SK-N-SH (cell line): ENCODE data around the gene CMTM8. TPM values are rescaled to one million over a fixed set of nuclear protein-coding genes. Genes with fewer than 3 reads are reported as not detected.

Experiments
- CTCF ChIA-PET: fragments of 300-600, 350-600 bp; formaldehyde crosslinking; extraction: SDS; loops from one replicate; lab custom pipeline; 2021; lab: Yijun Ruan, JAX
- POLR2A ChIA-PET: fragments of 350-600 bp; sonication (Branson Sonifier 250); formaldehyde crosslinking; extraction: SDS; loops from one replicate; lab custom pipeline; 2020; ENCODE audit warnings: antibody characterized with exemption, inconsistent platforms; lab: Yijun Ruan, JAX
- DNase-seq: peaks from one replicate; pipeline ENCODE4 v3.0.0; 2012
- H2AFZ ChIP-seq: fragments of 200-600 bp; sonication (generic); 2 replicates; pipeline ENCODE4 v1.8.1; 2016; ENCODE audit warnings: antibody characterized with exemption, mild to moderate bottlenecking, low read depth
- H3F3A ChIP-seq: fragments of 200-600 bp; sonication (generic); replicated peaks from 2 replicates; pipeline ENCODE3; 2016; ENCODE audit warnings: antibody characterized with exemption, mild to moderate bottlenecking; ENCODE audit not compliant: insufficient read depth
- H3K27ac ChIP-seq, 2 experiments: fragments of 200-500 bp in 1 of 2; fragments of 200-600 bp in 1 of 2; sonication (Bioruptor generic) in 1 of 2; sonication (generic), shearing (Covaris generic) in 1 of 2; 2 replicates each; pipeline versions ENCODE4 v1.5.1 to v1.6.1; 2014 to 2016; ENCODE audit warnings: low read depth in 2 of 2, inconsistent platforms in 1 of 2, low read length in 1 of 2, mild to moderate bottlenecking in 1 of 2, mixed read lengths in 1 of 2
- H3K27me3 ChIP-seq: fragments of 200-600 bp; sonication (generic), shearing (Covaris generic); 2 replicates; pipeline ENCODE4 v1.6.1; 2016; ENCODE audit warnings: mixed run types; ENCODE audit not compliant: insufficient read depth
- H3K36me3 ChIP-seq, 2 experiments: fragments of 200-500 bp in 1 of 2; fragments of 200-600 bp in 1 of 2; sonication (Bioruptor generic) in 1 of 2; sonication (generic) in 1 of 2; replicated peaks in 1 of 2; 2 replicates each; pipeline versions ENCODE3 to v1.5.1; 2014 to 2016; ENCODE audit warnings: low read length in 1 of 2, mild to moderate bottlenecking in 1 of 2; ENCODE audit not compliant: insufficient read depth in 2 of 2, control insufficient read depth in 1 of 2
- H3K4me1 ChIP-seq, 2 experiments: fragments of 200-500 bp in 1 of 2; fragments of 200-600 bp in 1 of 2; sonication (Bioruptor generic) in 1 of 2; sonication (generic), shearing (Covaris generic) in 1 of 2; 2 replicates each; pipeline versions ENCODE4 v1.5.1 to v1.6.1; 2014 to 2016; ENCODE audit warnings: low read depth in 1 of 2, low read length in 1 of 2, mixed run types in 1 of 2; ENCODE audit not compliant: insufficient read depth in 2 of 2, control insufficient read depth in 1 of 2
- H3K4me2 ChIP-seq: fragments of 200-600 bp; sonication (generic), shearing (Covaris generic); 2 replicates; pipeline ENCODE4 v1.6.1; 2017; ENCODE audit warnings: mixed run types
- H3K4me3 ChIP-seq, 2 experiments: fragments of 200-500 bp in 1 of 2; fragments of 200-600 bp in 1 of 2; sonication (Bioruptor generic) in 1 of 2; sonication (generic), shearing (Covaris generic) in 1 of 2; 2 replicates each; pipeline versions ENCODE4 v1.5.1 to v1.8.1; 2014 to 2016; ENCODE audit warnings: low read depth in 2 of 2, inconsistent platforms in 1 of 2, low read length in 1 of 2, mild to moderate bottlenecking in 1 of 2, mixed read lengths in 1 of 2, moderate library complexity in 1 of 2
- H3K79me2 ChIP-seq: fragments of 200-600 bp; sonication (generic); 2 replicates; pipeline ENCODE4 v1.8.1; 2017; ENCODE audit warnings: mild to moderate bottlenecking; ENCODE audit not compliant: insufficient read depth
- H3K9ac ChIP-seq: fragments of 200-600 bp; sonication (generic); 2 replicates; pipeline ENCODE4 v1.6.1; 2017; ENCODE audit warnings: mixed run types
- H3K9me2 ChIP-seq: fragments of 200-600 bp; sonication (generic); 2 replicates; pipeline ENCODE4 v1.6.1; 2017; ENCODE audit warnings: mixed run types
- H3K9me3 ChIP-seq: fragments of 200-600 bp; sonication (generic); 2 replicates; pipeline ENCODE4 v1.6.1; 2017; ENCODE audit warnings: mixed run types, mild to moderate bottlenecking, moderate library complexity
- H4K20me1 ChIP-seq: fragments of 200-600 bp; sonication (generic); 2 replicates; pipeline ENCODE4 v1.6.1; 2017; ENCODE audit warnings: mild to moderate bottlenecking, mixed run types; ENCODE audit not compliant: insufficient read depth
- ELF1 ChIP-seq: IDR thresholded peaks from 2 replicates; pipeline ENCODE4 v1.4.0; 2012
- EZH2phosphoT487 ChIP-seq: fragments of 200-600 bp; sonication (generic); IDR thresholded peaks from 2 replicates; pipeline ENCODE4 v1.6.1; 2017; ENCODE audit warnings: low read depth, mixed run types, mild to moderate bottlenecking, antibody characterized with exemption, moderate library complexity, borderline replicate concordance
- FOXJ3 ChIP-seq: sonication (generic); formaldehyde crosslinking; IDR thresholded peaks from 2 replicates; pipeline ENCODE4 v1.5.1; 2020; ENCODE audit warnings: mild to moderate bottlenecking, missing genetic modification reagents
- GATA2 ChIP-seq: sonication (generic); formaldehyde crosslinking; IDR thresholded peaks from 2 replicates; pipeline ENCODE4 v1.5.0; 2020; ENCODE audit warnings: mild to moderate bottlenecking, missing genetic modification reagents
- MXI1 ChIP-seq: IDR thresholded peaks from 2 replicates; pipeline ENCODE4 v1.6.1; 2012; ENCODE audit warnings: mild to moderate bottlenecking, low read depth, low read length, improper control_type of control experiment
- NFIC ChIP-seq: IDR thresholded peaks from 2 replicates; pipeline ENCODE4 v1.4.0; 2012; ENCODE audit warnings: borderline replicate concordance
- POLR2AphosphoS5 ChIP-seq: IDR thresholded peaks from 2 replicates; pipeline ENCODE4 v1.6.1; 2012; ENCODE audit warnings: low read depth, low read length
- RCOR1 ChIP-seq: fragments of 150-350 bp; IDR thresholded peaks from 2 replicates; pipeline ENCODE4 v1.6.1; 2017; ENCODE audit warnings: antibody characterized with exemption, low read length
- RXRA ChIP-seq: IDR thresholded peaks from 2 replicates; pipeline ENCODE4 v1.4.0; 2012; ENCODE audit warnings: low read depth, mild to moderate bottlenecking, borderline replicate concordance
- SIN3A ChIP-seq: IDR thresholded peaks from 2 replicates; pipeline ENCODE4 v1.6.1; 2012; ENCODE audit warnings: low read depth, mild to moderate bottlenecking, low read length, moderate library complexity, borderline replicate concordance
- SMC3 ChIP-seq: IDR thresholded peaks from 2 replicates; pipeline ENCODE4 v1.6.1; 2012; ENCODE audit warnings: low read depth, low read length, improper control_type of control experiment
- TAF1 ChIP-seq: IDR thresholded peaks from 2 replicates; pipeline ENCODE4 v1.6.1; 2012; ENCODE audit warnings: low read depth, mild to moderate bottlenecking, low read length, moderate library complexity, borderline replicate concordance
- WGBS: methylation state at CpG from one replicate; pipeline ENCODE4 v1.1.6; 2017; ENCODE audit warnings: low lambda C conversion rate; 5-methylcytosine and 5-hydroxymethylcytosine counted together
- polyA plus RNA-seq, 3 experiments: library from polyadenylated mRNA; depleted of rRNA; stranded (reverse); fragments of >200 nt; gene quantifications; 2 replicates each; pipeline ENCODE4 v1.2.3, GENCODE V29; 2012
- TF ChIP-seq, protein P1 (sequence below): IDR thresholded peaks from 2 replicates; pipeline ENCODE4 v1.4.0; 2012; ENCODE audit warnings: low read depth
- TF ChIP-seq, protein P2 (sequence below): IDR thresholded peaks from 2 replicates; pipeline ENCODE4 v1.4.0; 2012; ENCODE audit warnings: low read depth, borderline replicate concordance
- TF ChIP-seq, protein P3 (sequence below): IDR thresholded peaks from 2 replicates; pipeline ENCODE4; 2012
- TF ChIP-seq, protein P4 (sequence below): IDR thresholded peaks from 2 replicates; pipeline ENCODE4 v1.4.0; 2012; ENCODE audit warnings: low read depth, borderline replicate concordance
- TF ChIP-seq, protein P5 (sequence below): fragments of 200-600 bp; sonication (generic); IDR thresholded peaks from 2 replicates; pipeline ENCODE4 v1.6.1; 2017; ENCODE audit warnings: antibody characterized with exemption, mild to moderate bottlenecking, moderate library complexity

The CMTM8 gene, protein sequence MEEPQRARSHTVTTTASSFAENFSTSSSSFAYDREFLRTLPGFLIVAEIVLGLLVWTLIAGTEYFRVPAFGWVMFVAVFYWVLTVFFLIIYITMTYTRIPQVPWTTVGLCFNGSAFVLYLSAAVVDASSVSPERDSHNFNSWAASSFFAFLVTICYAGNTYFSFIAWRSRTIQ
- 7.9 and 9.7 TPM in 2 replicates for polyA plus RNA-seq (2012; rRNA removed)
- polyA plus RNA-seq (2012; cell fraction: cytosol; rRNA removed): 9.0 and 9.5 TPM in 2 replicates
- polyA plus RNA-seq (2012; cell fraction: nucleus; rRNA removed): 4.1 and 4.4 TPM in 2 replicates

DNA sequence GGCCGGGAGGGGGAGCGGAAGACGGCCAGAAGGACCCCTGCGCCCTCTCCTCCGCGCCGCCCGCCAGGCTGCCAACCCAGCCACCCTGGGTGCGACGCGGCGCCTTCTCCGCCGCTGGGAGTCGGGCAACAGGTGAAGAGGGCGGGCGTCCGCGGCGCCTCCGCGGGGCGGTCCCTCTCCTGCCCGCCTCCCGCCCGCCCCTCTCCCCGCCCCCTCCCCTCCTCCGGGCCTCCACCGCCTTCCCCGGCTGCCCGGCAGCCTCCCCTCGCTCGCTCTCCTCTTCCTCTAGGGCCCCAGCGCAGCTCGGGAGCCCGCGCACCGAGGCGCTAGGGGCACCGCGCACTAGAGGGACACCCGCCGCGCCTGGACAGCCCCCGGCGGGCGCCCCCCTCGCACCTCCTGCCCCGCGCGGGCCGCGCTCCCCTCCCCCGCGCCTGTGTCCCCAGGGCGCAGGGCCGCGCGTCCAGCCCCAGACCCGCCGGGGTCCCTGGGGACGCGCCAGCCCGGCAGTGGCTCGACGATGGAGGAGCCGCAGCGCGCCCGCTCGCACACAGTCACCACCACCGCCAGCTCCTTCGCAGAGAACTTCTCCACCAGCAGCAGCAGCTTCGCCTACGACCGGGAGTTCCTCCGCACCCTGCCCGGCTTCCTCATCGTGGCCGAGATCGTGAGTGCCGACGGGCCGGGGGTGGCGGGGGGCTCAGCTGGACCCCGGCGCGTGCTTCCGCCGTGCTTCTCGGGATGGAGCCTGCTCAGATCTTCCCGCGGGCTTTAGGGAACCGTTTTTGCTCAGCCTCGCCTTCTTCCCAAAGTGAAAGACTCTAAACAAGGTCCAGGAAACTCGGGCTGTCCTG, at the start of gene CMTM8:
Gene CMTM8, plus strand, starts transcription at position 228 of the 854 bp plus-strand sequence. Its CDS starts 293 bp downstream, at position 521.
- no peaks in the 10 kb centered on the region for H3K9me2 ChIP-seq
- ChIA-PET POLR2A (no interaction called here), CTCF (interaction anchor here (0.7 to 2.8 kb wide), 9 partner anchors 8 to 229 kb away, joined by 3 to 9 read pairs (median 3); no protein-coding TSS in a partner anchor)
- H3K9me3 ChIP-seq: no peaks in the 10 kb centered on the region
- TF ChIP-seq, protein P1, sequence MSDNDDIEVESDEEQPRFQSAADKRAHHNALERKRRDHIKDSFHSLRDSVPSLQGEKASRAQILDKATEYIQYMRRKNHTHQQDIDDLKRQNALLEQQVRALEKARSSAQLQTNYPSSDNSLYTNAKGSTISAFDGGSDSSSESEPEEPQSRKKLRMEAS: peak; percentile 20; the same call in 1 of the 2 replicates
- no peak for TF ChIP-seq RCOR1
- H3K4me3 ChIP-seq: peak within 1 kb of the TSS; percentile 73 to 87
- H3K27ac ChIP-seq: no peak within 1 kb of the TSS; a peak in 1 of 4 replicates
- H3K79me2 ChIP-seq: no peaks in the 10 kb centered on the region; the same call in 1 of the 2 replicates
- no peaks in the 10 kb centered on the region for H3K36me3 ChIP-seq
- no peaks in the 10 kb centered on the region; the same call in 1 of the 2 replicates for H4K20me1 ChIP-seq
- 2% methylated on average over 15 of the region's 96 CpGs for WGBS
- H3K4me1 ChIP-seq: peaks cover 0 to 13% of the 10 kb centered on the region in 2 experiments; a peak in 1 of 4 replicates
- H3F3A ChIP-seq: no peaks in the 10 kb centered on the region
- H3K9ac ChIP-seq: peak within 1 kb of the TSS; percentile 51; the same call in 1 of the 2 replicates
- peak within 1 kb of the TSS; percentile 95 for H2AFZ ChIP-seq
- DNase-seq: peak; percentile 90
- peak within 1 kb of the TSS; percentile 94 for H3K4me2 ChIP-seq
- no peaks in the 10 kb centered on the region for H3K27me3 ChIP-seq

DNA sequence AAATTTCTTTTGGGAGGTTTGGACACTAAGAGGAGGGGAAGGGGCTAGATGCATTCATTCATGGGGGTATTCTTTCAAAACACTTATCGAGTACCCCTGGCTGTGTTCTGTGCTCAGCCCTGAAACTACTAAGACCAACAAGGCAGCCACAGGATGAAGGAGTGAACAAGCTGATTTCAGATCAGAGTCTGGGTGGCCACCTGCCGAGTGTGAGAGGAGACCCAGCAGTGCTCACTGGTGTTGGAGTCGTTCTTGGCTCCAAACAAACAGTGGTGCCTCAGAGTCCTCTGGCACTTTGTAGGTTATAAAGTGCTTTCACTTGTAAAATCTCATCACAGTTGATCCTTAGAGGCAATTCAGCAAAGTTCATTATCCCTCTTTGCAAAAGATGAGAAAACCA, 48.8 kb upstream of the CMTM8 start:
- Histone ChIP-seq H2AFZ (no peak overlapping the region), H3K27ac (no peak overlapping the region), H3K9me2 (no peaks in the 10 kb centered on the region)
- TF ChIP-seq TAF1 (no peak), ELF1 (no peak), GATA2 (CRISPR knock-in tag) (no peak), MXI1 (no peak), SIN3A (no peak), RXRA (no peak), NFIC (no peak), FOXJ3 (CRISPR knock-in tag) (no peak), SMC3 (no peak), POLR2AphosphoS5 (no peak), EZH2phosphoT487 (no peak)
- TF ChIP-seq, protein P2, sequence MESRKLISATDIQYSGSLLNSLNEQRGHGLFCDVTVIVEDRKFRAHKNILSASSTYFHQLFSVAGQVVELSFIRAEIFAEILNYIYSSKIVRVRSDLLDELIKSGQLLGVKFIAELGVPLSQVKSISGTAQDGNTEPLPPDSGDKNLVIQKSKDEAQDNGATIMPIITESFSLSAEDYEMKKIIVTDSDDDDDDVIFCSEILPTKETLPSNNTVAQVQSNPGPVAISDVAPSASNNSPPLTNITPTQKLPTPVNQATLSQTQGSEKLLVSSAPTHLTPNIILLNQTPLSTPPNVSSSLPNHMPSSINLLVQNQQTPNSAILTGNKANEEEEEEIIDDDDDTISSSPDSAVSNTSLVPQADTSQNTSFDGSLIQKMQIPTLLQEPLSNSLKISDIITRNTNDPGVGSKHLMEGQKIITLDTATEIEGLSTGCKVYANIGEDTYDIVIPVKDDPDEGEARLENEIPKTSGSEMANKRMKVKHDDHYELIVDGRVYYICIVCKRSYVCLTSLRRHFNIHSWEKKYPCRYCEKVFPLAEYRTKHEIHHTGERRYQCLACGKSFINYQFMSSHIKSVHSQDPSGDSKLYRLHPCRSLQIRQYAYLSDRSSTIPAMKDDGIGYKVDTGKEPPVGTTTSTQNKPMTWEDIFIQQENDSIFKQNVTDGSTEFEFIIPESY: no peak
- TF ChIP-seq, protein P3, sequence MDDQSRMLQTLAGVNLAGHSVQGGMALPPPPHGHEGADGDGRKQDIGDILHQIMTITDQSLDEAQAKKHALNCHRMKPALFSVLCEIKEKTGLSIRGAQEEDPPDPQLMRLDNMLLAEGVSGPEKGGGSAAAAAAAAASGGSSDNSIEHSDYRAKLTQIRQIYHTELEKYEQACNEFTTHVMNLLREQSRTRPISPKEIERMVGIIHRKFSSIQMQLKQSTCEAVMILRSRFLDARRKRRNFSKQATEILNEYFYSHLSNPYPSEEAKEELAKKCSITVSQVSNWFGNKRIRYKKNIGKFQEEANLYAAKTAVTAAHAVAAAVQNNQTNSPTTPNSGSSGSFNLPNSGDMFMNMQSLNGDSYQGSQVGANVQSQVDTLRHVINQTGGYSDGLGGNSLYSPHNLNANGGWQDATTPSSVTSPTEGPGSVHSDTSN: no peak
- TF ChIP-seq, protein P4, sequence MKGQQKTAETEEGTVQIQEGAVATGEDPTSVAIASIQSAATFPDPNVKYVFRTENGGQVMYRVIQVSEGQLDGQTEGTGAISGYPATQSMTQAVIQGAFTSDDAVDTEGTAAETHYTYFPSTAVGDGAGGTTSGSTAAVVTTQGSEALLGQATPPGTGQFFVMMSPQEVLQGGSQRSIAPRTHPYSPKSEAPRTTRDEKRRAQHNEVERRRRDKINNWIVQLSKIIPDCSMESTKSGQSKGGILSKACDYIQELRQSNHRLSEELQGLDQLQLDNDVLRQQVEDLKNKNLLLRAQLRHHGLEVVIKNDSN: no peak
- TF ChIP-seq, protein P5, sequence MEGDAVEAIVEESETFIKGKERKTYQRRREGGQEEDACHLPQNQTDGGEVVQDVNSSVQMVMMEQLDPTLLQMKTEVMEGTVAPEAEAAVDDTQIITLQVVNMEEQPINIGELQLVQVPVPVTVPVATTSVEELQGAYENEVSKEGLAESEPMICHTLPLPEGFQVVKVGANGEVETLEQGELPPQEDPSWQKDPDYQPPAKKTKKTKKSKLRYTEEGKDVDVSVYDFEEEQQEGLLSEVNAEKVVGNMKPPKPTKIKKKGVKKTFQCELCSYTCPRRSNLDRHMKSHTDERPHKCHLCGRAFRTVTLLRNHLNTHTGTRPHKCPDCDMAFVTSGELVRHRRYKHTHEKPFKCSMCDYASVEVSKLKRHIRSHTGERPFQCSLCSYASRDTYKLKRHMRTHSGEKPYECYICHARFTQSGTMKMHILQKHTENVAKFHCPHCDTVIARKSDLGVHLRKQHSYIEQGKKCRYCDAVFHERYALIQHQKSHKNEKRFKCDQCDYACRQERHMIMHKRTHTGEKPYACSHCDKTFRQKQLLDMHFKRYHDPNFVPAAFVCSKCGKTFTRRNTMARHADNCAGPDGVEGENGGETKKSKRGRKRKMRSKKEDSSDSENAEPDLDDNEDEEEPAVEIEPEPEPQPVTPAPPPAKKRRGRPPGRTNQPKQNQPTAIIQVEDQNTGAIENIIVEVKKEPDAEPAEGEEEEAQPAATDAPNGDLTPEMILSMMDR: no peak
- TF ChIP-seq, all 33 proteins: peak for 0
- DNase-seq: no peak
- Histone ChIP-seq H3K36me3 (no peaks in the 10 kb centered on the region), H3K27me3 (no peaks in the 10 kb centered on the region), H3K9me3 (no peaks in the 10 kb centered on the region; the same call in 1 of the 2 replicates), H3K79me2 (no peaks in the 10 kb centered on the region), H3F3A (no peaks in the 10 kb centered on the region), H4K20me1 (no peaks in the 10 kb centered on the region), H3K4me2 (no peak overlapping the region), H3K9ac (no peak overlapping the region), H3K4me1 (peaks cover 0 to 9% of the 10 kb centered on the region in 2 experiments; a peak in 2 of 4 replicates), H3K4me3 (no peak overlapping the region)
- CTCF ChIA-PET: no interaction called here
- WGBS: 57% methylated on average over 3 of the region's 3 CpGs
- POLR2A ChIA-PET: no interaction called here
